ENCODE measurements around the gene NSUN4. TPM values are rescaled to one million over a fixed set of nuclear protein-coding genes. Genes with fewer than 3 reads are reported as not detected.
A peak's percentile ranks its signal among the peaks of the same experiment; 100 is the strongest.

Gene NSUN4
- total RNA-seq, 1 experiment from 2014 or later: 23.6 TPM

DNA sequence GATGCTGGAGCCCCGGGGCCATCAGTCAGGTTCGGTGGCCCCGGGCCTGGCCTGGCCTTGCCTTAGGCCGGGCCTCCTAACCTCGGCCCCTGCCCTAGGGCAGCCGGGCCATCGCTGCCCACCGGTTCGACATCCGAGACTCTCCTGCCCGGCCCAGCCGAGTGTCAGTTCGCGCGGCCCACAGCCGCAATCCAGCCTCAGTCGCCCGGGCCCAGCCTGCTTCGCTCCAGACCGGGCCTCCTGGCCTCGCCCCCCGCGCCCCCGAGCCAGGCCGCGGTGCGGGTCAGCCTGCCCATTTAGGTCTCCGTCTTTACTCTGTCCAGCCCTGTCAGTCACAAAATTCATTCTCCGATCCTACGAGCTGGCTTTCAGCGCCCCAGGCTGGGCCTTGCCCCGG lies 38.0 kb upstream of the NSUN4 start:
- H3K27me3 ChIP-seq (ENCODE audit: control insufficient read depth, insufficient read depth, low read length): no peaks in the 10 kb centered on the region
- peak overlapping the region; percentile 97 for H3K27ac ChIP-seq (ENCODE audit: low read length)
- TF ChIP-seq POLR2AphosphoS5 (IDR thresholded peaks at IDR 0.05; ENCODE audit: low read depth, low read length) (no peak), SIN3A (IDR thresholded peaks at IDR 0.05; ENCODE audit: borderline replicate concordance, insufficient read depth, low read depth, low read length) (no peak)
- TF ChIP-seq, protein P1, sequence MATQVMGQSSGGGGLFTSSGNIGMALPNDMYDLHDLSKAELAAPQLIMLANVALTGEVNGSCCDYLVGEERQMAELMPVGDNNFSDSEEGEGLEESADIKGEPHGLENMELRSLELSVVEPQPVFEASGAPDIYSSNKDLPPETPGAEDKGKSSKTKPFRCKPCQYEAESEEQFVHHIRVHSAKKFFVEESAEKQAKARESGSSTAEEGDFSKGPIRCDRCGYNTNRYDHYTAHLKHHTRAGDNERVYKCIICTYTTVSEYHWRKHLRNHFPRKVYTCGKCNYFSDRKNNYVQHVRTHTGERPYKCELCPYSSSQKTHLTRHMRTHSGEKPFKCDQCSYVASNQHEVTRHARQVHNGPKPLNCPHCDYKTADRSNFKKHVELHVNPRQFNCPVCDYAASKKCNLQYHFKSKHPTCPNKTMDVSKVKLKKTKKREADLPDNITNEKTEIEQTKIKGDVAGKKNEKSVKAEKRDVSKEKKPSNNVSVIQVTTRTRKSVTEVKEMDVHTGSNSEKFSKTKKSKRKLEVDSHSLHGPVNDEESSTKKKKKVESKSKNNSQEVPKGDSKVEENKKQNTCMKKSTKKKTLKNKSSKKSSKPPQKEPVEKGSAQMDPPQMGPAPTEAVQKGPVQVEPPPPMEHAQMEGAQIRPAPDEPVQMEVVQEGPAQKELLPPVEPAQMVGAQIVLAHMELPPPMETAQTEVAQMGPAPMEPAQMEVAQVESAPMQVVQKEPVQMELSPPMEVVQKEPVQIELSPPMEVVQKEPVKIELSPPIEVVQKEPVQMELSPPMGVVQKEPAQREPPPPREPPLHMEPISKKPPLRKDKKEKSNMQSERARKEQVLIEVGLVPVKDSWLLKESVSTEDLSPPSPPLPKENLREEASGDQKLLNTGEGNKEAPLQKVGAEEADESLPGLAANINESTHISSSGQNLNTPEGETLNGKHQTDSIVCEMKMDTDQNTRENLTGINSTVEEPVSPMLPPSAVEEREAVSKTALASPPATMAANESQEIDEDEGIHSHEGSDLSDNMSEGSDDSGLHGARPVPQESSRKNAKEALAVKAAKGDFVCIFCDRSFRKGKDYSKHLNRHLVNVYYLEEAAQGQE (IDR thresholded peaks at IDR 0.05; ENCODE audit: insufficient read depth in 1 of 2, low read depth in 2 of 2, low read length in 1 of 2): no peak
- TF ChIP-seq, protein P2, sequence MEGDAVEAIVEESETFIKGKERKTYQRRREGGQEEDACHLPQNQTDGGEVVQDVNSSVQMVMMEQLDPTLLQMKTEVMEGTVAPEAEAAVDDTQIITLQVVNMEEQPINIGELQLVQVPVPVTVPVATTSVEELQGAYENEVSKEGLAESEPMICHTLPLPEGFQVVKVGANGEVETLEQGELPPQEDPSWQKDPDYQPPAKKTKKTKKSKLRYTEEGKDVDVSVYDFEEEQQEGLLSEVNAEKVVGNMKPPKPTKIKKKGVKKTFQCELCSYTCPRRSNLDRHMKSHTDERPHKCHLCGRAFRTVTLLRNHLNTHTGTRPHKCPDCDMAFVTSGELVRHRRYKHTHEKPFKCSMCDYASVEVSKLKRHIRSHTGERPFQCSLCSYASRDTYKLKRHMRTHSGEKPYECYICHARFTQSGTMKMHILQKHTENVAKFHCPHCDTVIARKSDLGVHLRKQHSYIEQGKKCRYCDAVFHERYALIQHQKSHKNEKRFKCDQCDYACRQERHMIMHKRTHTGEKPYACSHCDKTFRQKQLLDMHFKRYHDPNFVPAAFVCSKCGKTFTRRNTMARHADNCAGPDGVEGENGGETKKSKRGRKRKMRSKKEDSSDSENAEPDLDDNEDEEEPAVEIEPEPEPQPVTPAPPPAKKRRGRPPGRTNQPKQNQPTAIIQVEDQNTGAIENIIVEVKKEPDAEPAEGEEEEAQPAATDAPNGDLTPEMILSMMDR (IDR thresholded peaks at IDR 0.05): no peak
- ChIA-PET CTCF (interaction anchor here (0.6 kb wide), 1 partner anchor 37 kb away, joined by 6 read pairs; no protein-coding TSS in a partner anchor), POLR2A (interaction anchor here (0.5 to 1.2 kb wide), 2 partner anchors 36 to 38 kb away, joined by 3 to 10 read pairs; no protein-coding TSS in a partner anchor)
- no peak for DNase-seq (ENCODE audit: low read depth, low spot score)
- H3K36me3 ChIP-seq (ENCODE audit: control insufficient read depth, insufficient read depth, low read length): peaks cover 9% of the 10 kb centered on the region
- H3K4me3 ChIP-seq (ENCODE audit: low read depth in 2 of 2, low read length in 2 of 2): peak overlapping the region; percentile 88 to 100
- H3K9me3 ChIP-seq (ENCODE audit: control insufficient read depth, insufficient read depth, low read depth, low read length): no peaks in the 10 kb centered on the region
- BruUV-seq (replicated peaks): TSS peak; percentile 55
- H3K4me1 ChIP-seq (ENCODE audit: control insufficient read depth, insufficient read depth, low read length): peaks cover 24% of the 10 kb centered on the region; the same call in 1 of the 2 replicates
- peak; percentile 32 for ATAC-seq
- intact Hi-C loops (cut with micrococcal nuclease; ENCODE audit: unreplicated experiment) (no loop called here), in situ Hi-C loops (cut with HindIII; ENCODE audit: low pct_unique_long_range_greater_than_20kb, low sequenced_read_pairs) (no loop called here)

DNA sequence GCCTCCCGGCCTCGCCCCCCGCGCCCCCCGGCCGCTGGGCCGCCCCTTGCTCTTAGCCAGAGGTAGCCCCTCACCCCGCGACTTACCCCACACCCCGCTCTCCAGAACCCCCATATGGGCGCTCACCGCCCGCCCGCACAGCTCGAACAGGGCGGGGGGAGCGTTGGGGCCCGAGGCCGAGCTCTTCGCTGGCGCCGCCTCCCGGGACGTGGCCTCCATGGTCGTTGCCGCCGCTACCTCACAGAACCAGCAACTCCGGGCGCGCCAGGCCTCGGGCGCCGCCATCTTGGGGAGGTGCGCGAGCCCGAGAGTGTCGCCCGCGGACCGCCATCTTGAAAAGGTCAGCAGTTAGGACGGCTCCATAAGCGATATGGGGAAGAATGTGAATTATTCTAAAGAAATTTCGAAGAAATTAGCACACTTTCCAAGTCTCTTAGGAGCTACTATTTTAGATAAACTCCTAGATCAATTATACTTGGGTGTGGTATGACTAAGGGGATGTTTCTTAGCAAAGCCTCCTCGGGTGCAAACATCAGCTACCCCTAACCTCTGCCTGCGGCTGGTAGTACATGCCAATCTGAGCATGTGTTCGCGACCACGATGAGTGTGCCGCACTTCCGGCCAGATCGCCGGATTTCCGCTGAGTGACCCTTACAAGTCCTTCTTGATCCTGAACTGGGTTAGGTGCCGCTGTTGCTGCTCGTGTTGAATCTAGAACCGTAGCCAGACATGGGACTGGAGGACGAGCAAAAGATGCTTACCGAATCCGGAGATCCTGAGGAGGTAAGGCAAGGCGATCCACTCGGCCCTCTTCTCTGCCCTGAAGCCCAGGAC lies 37.4 kb upstream of the NSUN4 start, which contains the start of the genes LRRC41 and UQCRH:
LRRC41 (minus strand) TSS at position 579 of the 834 bp plus-strand sequence; CDS start at position 285, 294 bp downstream.
UQCRH (plus strand) TSS at position 661 of the 834 bp plus-strand sequence; CDS start at position 730, 69 bp downstream.
- intact Hi-C loops (cut with micrococcal nuclease; ENCODE audit: unreplicated experiment) (no loop called here), in situ Hi-C loops (cut with HindIII; ENCODE audit: low pct_unique_long_range_greater_than_20kb, low sequenced_read_pairs) (no loop called here)
- ChIA-PET CTCF (interaction anchor here (0.6 kb wide), 2 partner anchors 13 to 37 kb away, joined by 3 to 6 read pairs; no protein-coding TSS in a partner anchor), POLR2A (interaction anchor here (0.5 to 1.2 kb wide), 2 partner anchors 36 to 37 kb away, joined by 3 to 10 read pairs; no protein-coding TSS in a partner anchor)
- peaks cover 6% of the 10 kb centered on the region; the same call in 1 of the 2 replicates for H3K36me3 ChIP-seq (ENCODE audit: control insufficient read depth, insufficient read depth, low read length)
- H3K9me3 ChIP-seq (ENCODE audit: control insufficient read depth, insufficient read depth, low read depth, low read length): no peaks in the 10 kb centered on the region
- H3K27ac ChIP-seq (ENCODE audit: low read length): peak within 1 kb of the TSS; percentile 97
- ATAC-seq: peak; percentile 90
- DNase-seq (ENCODE audit: low read depth, low spot score): peak; percentile 93
- H3K27me3 ChIP-seq (ENCODE audit: control insufficient read depth, insufficient read depth, low read length): no peaks in the 10 kb centered on the region
- H3K4me3 ChIP-seq (ENCODE audit: low read depth in 2 of 2, low read length in 2 of 2): peak within 1 kb of the TSS; percentile 88 to 100
- peaks cover 24% of the 10 kb centered on the region; the same call in 1 of the 2 replicates for H3K4me1 ChIP-seq (ENCODE audit: control insufficient read depth, insufficient read depth, low read length)
- TF ChIP-seq POLR2AphosphoS5 (IDR thresholded peaks at IDR 0.05; ENCODE audit: low read depth, low read length) (peak; percentile 79), TCF7L2 (IDR thresholded peaks at IDR 0.05; ENCODE audit: low read depth, low read length) (no peak), SIN3A (IDR thresholded peaks at IDR 0.05; ENCODE audit: borderline replicate concordance, insufficient read depth, low read depth, low read length) (0 out of 2 replicates have a peak, but pooled peaks have one; percentile 37)
- TF ChIP-seq, protein P1 (IDR thresholded peaks at IDR 0.05; ENCODE audit: insufficient read depth in 1 of 2, low read depth in 2 of 2, low read length in 1 of 2): no peak
- TF ChIP-seq, protein P2 (IDR thresholded peaks at IDR 0.05): no peak
- BruUV-seq (replicated peaks): no TSS peak
